Gastroesophageal sphincter (tissue), 4 donors: ENCODE measurements around the gene THRB. TPM values are rescaled to one million over a fixed set of nuclear protein-coding genes. Genes with fewer than 3 reads are reported as not detected.

Source experiments
- ATAC-seq: fragments of 150-250 bp; one replicate; pipeline ENCODE4 v1.9.1; 2016; ENCODE audit warnings: mild to moderate bottlenecking, moderate library complexity
- H3K27ac ChIP-seq, 4 donors: fragments of 200-600 bp; sonication (generic) in 3 of 4; 1 replicate in 3 of 4; 2 replicates in 1 of 4; pipeline ENCODE4 v1.5.1; 2016 to 2019
- H3K27me3 ChIP-seq: fragments of 200-600 bp; sonication (generic); one replicate; pipeline ENCODE4 v1.5.1; 2019
- H3K36me3 ChIP-seq, 2 donors: fragments of 200-600 bp; sonication (generic); one replicate each; pipeline ENCODE4 v1.5.1; 2019; ENCODE audit warnings: control low read depth in 1 of 2
- H3K4me1 ChIP-seq, 3 donors: fragments of 200-600 bp; sonication (generic); 1 replicate in 2 of 3; 2 replicates in 1 of 3; pipeline ENCODE4 v1.5.1; 2016 to 2019; ENCODE audit warnings: control low read depth in 2 of 3
- H3K4me3 ChIP-seq, 2 donors: fragments of 200-600 bp; sonication (generic); one replicate each; pipeline ENCODE4 v1.5.1; 2019; ENCODE audit warnings: mild to moderate bottlenecking in 1 of 2, moderate library complexity in 1 of 2
- H3K9me3 ChIP-seq, 3 donors: fragments of 200-600 bp; sonication (generic); one replicate each; pipeline ENCODE4 v1.5.1; 2017 to 2019; ENCODE audit warnings: control low read depth in 2 of 3
- EP300 ChIP-seq: sonication (generic); formaldehyde crosslinking; IDR thresholded peaks from one replicate; pipeline ENCODE4 v1.6.1; 2017; ENCODE audit warnings: antibody characterized with exemption, mild to moderate bottlenecking
- POLR2A ChIP-seq, 2 donors: fragments of 450-650 bp; IDR thresholded peaks; one replicate each; pipeline ENCODE4 v1.6.1; 2017; ENCODE audit warnings: antibody characterized with exemption in 2 of 2, mild to moderate bottlenecking in 2 of 2, moderate library complexity in 1 of 2
- POLR2AphosphoS5 ChIP-seq: sonication (generic); formaldehyde crosslinking; IDR thresholded peaks from one replicate; pipeline ENCODE4 v1.6.1; 2017; ENCODE audit warnings: antibody characterized with exemption
- WGBS, 2 donors: methylation state at CpG; one replicate each; pipeline ENCODE4 v1.1.5; 2018; ENCODE audit warnings: low coverage in 1 of 2; 5-methylcytosine and 5-hydroxymethylcytosine counted together
- total RNA-seq, 4 donors: library from RNA; depleted of rRNA; stranded (reverse); fragments of >200 nt; gene quantifications; one replicate each; pipeline ENCODE4 v1.1.0, GENCODE V29; 2016
- TF ChIP-seq, protein P1 (sequence below), 4 experiments: fragments of 200-600 bp in 2 of 4; fragments of 450-650 bp in 2 of 4; sonication (generic) in 1 of 4; IDR thresholded peaks; one replicate each; pipeline ENCODE4 v1.5.1; 2017 to 2019; ENCODE audit warnings: antibody characterized with exemption in 4 of 4, mild to moderate bottlenecking in 2 of 4, moderate library complexity in 2 of 4

Gene THRB
- total RNA-seq, 4 donors from 2014 or later, result 42.5 to 61.9 (median 55.8) TPM

DNA sequence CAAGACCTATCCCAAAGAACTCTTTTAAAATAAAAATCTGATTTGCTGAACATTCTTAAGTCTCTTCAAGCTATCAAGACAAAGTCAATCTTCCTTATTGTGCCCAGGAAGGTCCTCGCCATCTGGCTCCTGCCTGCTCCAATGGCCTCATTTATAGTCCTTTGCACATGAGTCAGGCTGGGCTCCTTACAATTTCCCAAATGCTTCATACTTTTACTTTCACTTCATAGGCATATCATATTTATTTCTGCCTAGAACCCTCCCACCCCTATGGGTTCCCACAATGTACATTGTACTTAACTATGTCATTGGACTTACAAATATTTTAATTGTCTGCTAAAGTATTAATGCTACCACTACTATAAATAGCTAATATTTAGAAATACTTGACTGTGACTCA is 9.1 kb downstream of the THRB start:
- Histone ChIP-seq H3K27ac (no peak overlapping the region), H3K36me3 (no peaks in the 10 kb centered on the region), H3K9me3 (no peaks in the 10 kb centered on the region), H3K27me3 (no peaks in the 10 kb centered on the region), H3K4me3 (no peak overlapping the region), H3K4me1 (peaks cover 0 to 76% (median 6%) of the 10 kb centered on the region in 3 donors)
- 93 to 100% methylated on average over 1 of the region's 1 CpG for WGBS, 2 donors
- TF ChIP-seq POLR2AphosphoS5 (no peak), EP300 (no peak), POLR2A (IDR thresholded peaks at IDR 0.05) (no peak)
- TF ChIP-seq, protein P1, sequence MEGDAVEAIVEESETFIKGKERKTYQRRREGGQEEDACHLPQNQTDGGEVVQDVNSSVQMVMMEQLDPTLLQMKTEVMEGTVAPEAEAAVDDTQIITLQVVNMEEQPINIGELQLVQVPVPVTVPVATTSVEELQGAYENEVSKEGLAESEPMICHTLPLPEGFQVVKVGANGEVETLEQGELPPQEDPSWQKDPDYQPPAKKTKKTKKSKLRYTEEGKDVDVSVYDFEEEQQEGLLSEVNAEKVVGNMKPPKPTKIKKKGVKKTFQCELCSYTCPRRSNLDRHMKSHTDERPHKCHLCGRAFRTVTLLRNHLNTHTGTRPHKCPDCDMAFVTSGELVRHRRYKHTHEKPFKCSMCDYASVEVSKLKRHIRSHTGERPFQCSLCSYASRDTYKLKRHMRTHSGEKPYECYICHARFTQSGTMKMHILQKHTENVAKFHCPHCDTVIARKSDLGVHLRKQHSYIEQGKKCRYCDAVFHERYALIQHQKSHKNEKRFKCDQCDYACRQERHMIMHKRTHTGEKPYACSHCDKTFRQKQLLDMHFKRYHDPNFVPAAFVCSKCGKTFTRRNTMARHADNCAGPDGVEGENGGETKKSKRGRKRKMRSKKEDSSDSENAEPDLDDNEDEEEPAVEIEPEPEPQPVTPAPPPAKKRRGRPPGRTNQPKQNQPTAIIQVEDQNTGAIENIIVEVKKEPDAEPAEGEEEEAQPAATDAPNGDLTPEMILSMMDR (IDR thresholded peaks at IDR 0.05), result no peak
- no peak for ATAC-seq

DNA sequence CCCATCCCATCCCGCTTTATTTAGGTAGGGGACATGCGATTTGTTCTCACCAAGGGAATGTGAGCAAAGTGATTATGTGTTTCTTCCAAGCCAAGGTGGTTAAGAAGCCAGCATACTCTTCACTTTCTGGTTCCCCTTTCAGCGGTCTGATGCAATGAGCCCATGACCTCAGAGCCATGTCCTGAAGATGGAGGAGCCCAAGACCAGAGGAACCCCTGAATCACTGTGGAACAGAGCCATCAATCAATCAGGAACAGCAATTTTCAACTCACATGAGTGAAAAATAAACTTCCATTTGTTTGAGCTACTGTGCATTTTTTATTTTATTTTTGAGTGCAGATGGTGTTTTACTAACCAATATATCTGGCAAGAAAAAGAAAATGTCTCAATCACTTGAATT is 10.8 kb downstream of the THRB start:
- no peak overlapping the region for H3K27ac ChIP-seq
- no peak for TF ChIP-seq POLR2A (IDR thresholded peaks at IDR 0.05)
- TF ChIP-seq POLR2AphosphoS5, result no peak
- TF ChIP-seq EP300, result no peak
- TF ChIP-seq, protein P1 (IDR thresholded peaks at IDR 0.05), result no peak
- H3K4me1 ChIP-seq, result peaks cover 0 to 72% (median 6%) of the 10 kb centered on the region in 3 donors
- no peaks in the 10 kb centered on the region for H3K36me3 ChIP-seq
- no peaks in the 10 kb centered on the region for H3K27me3 ChIP-seq
- no peak overlapping the region for H3K4me3 ChIP-seq
- H3K9me3 ChIP-seq, result no peaks in the 10 kb centered on the region
- 82% methylated on average over 3 of the region's 3 CpGs; no CpG with 5 or more reads in 1 of the 2 donors for WGBS, 2 donors
- peak; percentile 51 for ATAC-seq

DNA sequence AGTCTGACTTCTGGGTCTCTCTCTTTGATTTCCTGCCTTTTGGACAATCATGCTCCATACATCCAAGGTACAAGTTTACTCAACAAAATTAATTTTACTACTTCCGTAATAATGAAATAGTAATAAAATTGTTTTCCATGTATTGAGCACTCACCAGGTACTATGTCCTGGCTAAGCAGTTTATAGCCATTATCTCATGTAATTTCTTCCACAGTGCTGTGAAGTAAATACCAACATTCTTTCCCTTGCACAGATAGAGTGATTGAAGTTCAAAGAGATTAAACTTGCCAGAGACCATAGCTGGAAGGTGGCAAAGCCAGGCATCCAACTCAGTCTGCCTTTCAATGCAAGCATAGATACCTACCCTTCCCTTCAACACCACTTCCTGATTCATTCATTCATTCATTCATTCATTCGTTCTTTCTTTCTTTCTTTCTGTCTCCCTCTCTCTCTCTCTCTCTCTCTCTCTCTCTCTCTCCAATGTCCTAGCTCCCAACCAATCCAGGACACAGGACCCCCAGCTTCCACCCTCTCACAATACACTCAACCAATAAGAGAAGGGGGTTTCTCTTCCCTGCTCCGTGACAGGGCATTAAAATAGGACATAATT is 12.4 kb downstream of the THRB start:
- Histone ChIP-seq H3K36me3 (no peaks in the 10 kb centered on the region), H3K4me1 (peaks cover 0 to 75% (median 11%) of the 10 kb centered on the region in 3 donors), H3K27me3 (no peaks in the 10 kb centered on the region), H3K27ac (no peak overlapping the region), H3K4me3 (no peak overlapping the region), H3K9me3 (no peaks in the 10 kb centered on the region)
- ATAC-seq, result no peak
- WGBS, 2 donors, result 83 to 95% methylated on average over 2 to 3 of the region's 3 CpGs
- no peak for TF ChIP-seq EP300
- TF ChIP-seq, protein P1 (IDR thresholded peaks at IDR 0.05), result no peak
- TF ChIP-seq POLR2A (IDR thresholded peaks at IDR 0.05), result no peak
- TF ChIP-seq POLR2AphosphoS5, result no peak

DNA sequence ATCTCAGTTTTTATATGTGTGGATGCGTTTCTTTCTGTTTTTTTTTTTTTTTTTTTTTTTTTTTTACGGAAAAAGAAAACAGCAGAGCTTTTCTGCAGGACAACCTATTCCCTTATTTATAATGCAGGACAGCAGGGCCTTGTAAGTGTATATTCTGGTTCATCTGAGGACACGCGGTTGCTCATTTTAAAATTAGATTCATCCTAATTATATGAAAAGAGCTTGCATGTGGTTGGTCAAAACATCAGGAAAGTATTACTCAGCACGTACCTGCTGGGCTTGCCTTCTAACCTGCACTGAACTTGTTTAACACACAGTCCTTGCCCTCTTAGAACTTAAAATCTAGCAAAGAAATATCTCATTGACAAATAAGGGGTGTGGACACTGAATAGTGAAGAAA is 13.5 kb downstream of the THRB start:
- no peak for ATAC-seq
- Histone ChIP-seq H3K27me3 (no peaks in the 10 kb centered on the region), H3K36me3 (no peaks in the 10 kb centered on the region), H3K4me1 (peaks cover 0 to 74% (median 11%) of the 10 kb centered on the region in 3 donors), H3K4me3 (no peak overlapping the region), H3K27ac (no peak overlapping the region), H3K9me3 (no peaks in the 10 kb centered on the region)
- TF ChIP-seq POLR2A (IDR thresholded peaks at IDR 0.05), result no peak
- TF ChIP-seq, protein P1 (IDR thresholded peaks at IDR 0.05), result no peak
- TF ChIP-seq EP300, result no peak
- no peak for TF ChIP-seq POLR2AphosphoS5
- 65 to 89% methylated on average over 3 to 4 of the region's 5 CpGs for WGBS, 2 donors

DNA sequence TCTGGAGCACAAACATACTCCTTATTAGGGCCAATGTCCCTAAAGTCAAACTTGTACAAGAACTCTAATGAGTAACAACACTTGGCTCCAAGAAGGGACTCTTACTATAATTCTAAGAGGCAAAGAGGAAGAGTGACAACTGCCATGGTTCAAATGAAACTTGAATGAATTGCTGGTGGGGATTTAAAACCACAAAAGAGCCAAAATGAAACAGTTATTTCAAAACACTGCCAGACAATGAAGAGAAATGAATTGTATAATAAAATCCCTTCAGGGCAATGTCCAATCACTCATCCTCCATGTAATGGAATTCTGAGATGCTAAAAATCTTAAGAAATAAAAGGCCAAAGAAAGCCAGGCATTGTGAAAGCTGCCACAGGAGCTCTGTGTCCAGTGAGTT is 14.2 kb downstream of the THRB start:
- Histone ChIP-seq H3K36me3 (no peaks in the 10 kb centered on the region), H3K27me3 (no peaks in the 10 kb centered on the region), H3K9me3 (no peaks in the 10 kb centered on the region), H3K4me3 (no peak overlapping the region), H3K27ac (peak overlapping the region in 1 of 4 donors; percentile 3), H3K4me1 (peaks cover 0 to 74% (median 15%) of the 10 kb centered on the region in 3 donors)
- ATAC-seq, result no peak
- TF ChIP-seq POLR2AphosphoS5, result no peak
- no peak for TF ChIP-seq EP300
- TF ChIP-seq POLR2A (IDR thresholded peaks at IDR 0.05), result no peak
- TF ChIP-seq, protein P1 (IDR thresholded peaks at IDR 0.05), result no peak
